ENCODE results near the gene PSMG2. TPM values are rescaled to one million over a fixed set of nuclear protein-coding genes. Genes with fewer than 3 reads are reported as not detected.
A peak's percentile ranks its signal among the peaks of the same experiment; 100 is the strongest.

Gene PSMG2
- polyA plus RNA-seq, 1 of the 3 experiments (the other 2 are of a cell fraction) = 36.0 TPM

DNA sequence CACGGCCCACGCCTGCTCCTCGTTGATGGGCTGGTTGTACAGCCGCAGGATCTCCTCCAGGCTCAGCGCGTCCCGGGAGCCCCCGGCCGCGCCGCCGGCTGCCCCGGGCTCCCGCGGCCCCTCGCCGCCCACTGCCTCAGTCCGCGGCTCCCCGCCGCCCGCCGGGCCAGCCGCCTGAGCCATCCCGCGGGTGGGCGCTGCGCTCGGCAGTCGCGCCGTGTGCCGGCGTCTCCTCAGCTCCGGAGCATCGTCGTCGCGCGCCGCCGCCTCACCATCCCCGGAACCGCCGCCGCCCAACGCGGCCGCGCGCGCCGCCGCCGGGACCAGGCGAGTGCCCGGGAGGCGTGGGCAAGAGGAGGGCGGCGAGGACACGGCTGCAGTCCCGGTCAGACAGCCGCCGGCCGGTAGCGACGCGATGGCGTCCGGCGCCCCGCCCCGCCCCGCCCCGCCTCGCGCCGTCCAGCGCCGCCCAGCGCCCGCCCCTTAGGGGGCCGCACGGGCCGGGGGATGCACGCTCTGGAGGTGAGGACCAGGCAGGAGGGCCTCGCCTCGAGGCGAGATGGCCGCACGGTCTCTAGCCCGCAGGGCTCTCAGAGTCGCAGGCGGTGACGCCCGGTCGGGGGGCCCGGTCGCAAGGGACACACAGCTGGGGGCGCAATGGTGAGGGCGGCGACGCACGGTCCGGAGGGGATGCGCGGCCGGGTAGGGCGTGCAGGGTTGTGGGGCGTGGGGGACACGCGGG lies 45.0 kb upstream of the PSMG2 start, which contains the start of gene SPIRE1:
Gene SPIRE1, minus strand, starts transcription at position 424 of the 742 bp plus-strand sequence. Its CDS starts 241 bp downstream, at position 183.
- Histone ChIP-seq H3K27ac (ENCODE audit: low read depth in 2 of 2, low read length in 1 of 2) (peak within 1 kb of the TSS; percentile 77 to 82), H3K4me3 (ENCODE audit: low read depth in 2 of 2, low read length in 1 of 2) (peak within 1 kb of the TSS; percentile 76 to 83), H3K4me1 (ENCODE audit: control insufficient read depth in 1 of 2, insufficient read depth in 2 of 2, low read depth in 1 of 2, low read length in 1 of 2) (peaks cover 12 to 21% of the 10 kb centered on the region in 2 experiments), H3K4me2 (peak within 1 kb of the TSS; percentile 88), H3K27me3 (ENCODE audit: insufficient read depth) (no peaks in the 10 kb centered on the region), H3F3A (replicated peaks; ENCODE audit: insufficient read depth) (peaks cover 28% of the 10 kb centered on the region), H3K9me3 (no peaks in the 10 kb centered on the region), H4K20me1 (ENCODE audit: insufficient read depth) (peaks cover 30% of the 10 kb centered on the region), H3K79me2 (ENCODE audit: insufficient read depth) (peaks cover 41% of the 10 kb centered on the region), H3K36me3 (replicated peaks in 1 of 2; ENCODE audit: control insufficient read depth in 1 of 2, insufficient read depth in 2 of 2, low read length in 1 of 2) (peaks cover 0 to 3% of the 10 kb centered on the region in 2 experiments), H3K9ac (peak within 1 kb of the TSS; percentile 83), H3K9me2 (no peaks in the 10 kb centered on the region), H2AFZ (ENCODE audit: low read depth) (peak within 1 kb of the TSS; percentile 90; the same call in 1 of the 2 replicates)
- no CpG with 5 or more reads among the region's 112 CpGs for WGBS (ENCODE audit: low lambda C conversion rate)
- DNase-seq = peak; percentile 93
- ChIA-PET CTCF (interaction anchor here (1.0 to 5.0 kb wide), 6 partner anchors 19 to 329 kb away, joined by 3 to 83 read pairs (median 4); no protein-coding TSS in a partner anchor), POLR2A (interaction anchor here (1.3 kb wide), 1 partner anchor 265 kb away, joined by 3 read pairs; no protein-coding TSS in a partner anchor)
- peak; percentile 23; the same call in 1 of the 2 replicates for TF ChIP-seq YY1 (IDR thresholded peaks at IDR 0.05; ENCODE audit: low read depth)
- no peak for TF ChIP-seq MEF2A (IDR thresholded peaks at IDR 0.05; ENCODE audit: borderline replicate concordance, low read depth)
- TF ChIP-seq RFX5 (IDR thresholded peaks at IDR 0.05; ENCODE audit: low read length) = no peak
- TF ChIP-seq GABPA (IDR thresholded peaks at IDR 0.05; ENCODE audit: low read depth) = no peak
- TF ChIP-seq, protein P1, sequence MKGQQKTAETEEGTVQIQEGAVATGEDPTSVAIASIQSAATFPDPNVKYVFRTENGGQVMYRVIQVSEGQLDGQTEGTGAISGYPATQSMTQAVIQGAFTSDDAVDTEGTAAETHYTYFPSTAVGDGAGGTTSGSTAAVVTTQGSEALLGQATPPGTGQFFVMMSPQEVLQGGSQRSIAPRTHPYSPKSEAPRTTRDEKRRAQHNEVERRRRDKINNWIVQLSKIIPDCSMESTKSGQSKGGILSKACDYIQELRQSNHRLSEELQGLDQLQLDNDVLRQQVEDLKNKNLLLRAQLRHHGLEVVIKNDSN (IDR thresholded peaks at IDR 0.05; ENCODE audit: borderline replicate concordance, low read depth) = no peak
- TF ChIP-seq, protein P2, sequence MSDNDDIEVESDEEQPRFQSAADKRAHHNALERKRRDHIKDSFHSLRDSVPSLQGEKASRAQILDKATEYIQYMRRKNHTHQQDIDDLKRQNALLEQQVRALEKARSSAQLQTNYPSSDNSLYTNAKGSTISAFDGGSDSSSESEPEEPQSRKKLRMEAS (IDR thresholded peaks at IDR 0.05; ENCODE audit: low read depth) = peak; percentile 84; the same call in 1 of the 2 replicates
- peak; percentile 13; the same call in 1 of the 2 replicates for TF ChIP-seq SIN3A (IDR thresholded peaks at IDR 0.05; ENCODE audit: borderline replicate concordance, low read depth, low read length)
- TF ChIP-seq, protein P3, sequence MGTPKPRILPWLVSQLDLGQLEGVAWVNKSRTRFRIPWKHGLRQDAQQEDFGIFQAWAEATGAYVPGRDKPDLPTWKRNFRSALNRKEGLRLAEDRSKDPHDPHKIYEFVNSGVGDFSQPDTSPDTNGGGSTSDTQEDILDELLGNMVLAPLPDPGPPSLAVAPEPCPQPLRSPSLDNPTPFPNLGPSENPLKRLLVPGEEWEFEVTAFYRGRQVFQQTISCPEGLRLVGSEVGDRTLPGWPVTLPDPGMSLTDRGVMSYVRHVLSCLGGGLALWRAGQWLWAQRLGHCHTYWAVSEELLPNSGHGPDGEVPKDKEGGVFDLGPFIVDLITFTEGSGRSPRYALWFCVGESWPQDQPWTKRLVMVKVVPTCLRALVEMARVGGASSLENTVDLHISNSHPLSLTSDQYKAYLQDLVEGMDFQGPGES (IDR thresholded peaks at IDR 0.05; ENCODE audit: low read depth, low read length) = no peak
- TF ChIP-seq TAF1 (IDR thresholded peaks at IDR 0.05; ENCODE audit: borderline replicate concordance, low read depth, low read length) = 0 out of 2 replicates have a peak, but pooled peaks have one; percentile 9
- 0 out of 2 replicates have a peak, but pooled peaks have one; percentile 1 for TF ChIP-seq SMC3 (IDR thresholded peaks at IDR 0.05; ENCODE audit: low read depth, low read length)
- peak; percentile 33; the same call in 1 of the 2 replicates for TF ChIP-seq MXI1 (IDR thresholded peaks at IDR 0.05; ENCODE audit: low read depth, low read length)
- no peak for TF ChIP-seq EZH2phosphoT487 (IDR thresholded peaks at IDR 0.05; ENCODE audit: borderline replicate concordance, low read depth)
- TF ChIP-seq, protein P4, sequence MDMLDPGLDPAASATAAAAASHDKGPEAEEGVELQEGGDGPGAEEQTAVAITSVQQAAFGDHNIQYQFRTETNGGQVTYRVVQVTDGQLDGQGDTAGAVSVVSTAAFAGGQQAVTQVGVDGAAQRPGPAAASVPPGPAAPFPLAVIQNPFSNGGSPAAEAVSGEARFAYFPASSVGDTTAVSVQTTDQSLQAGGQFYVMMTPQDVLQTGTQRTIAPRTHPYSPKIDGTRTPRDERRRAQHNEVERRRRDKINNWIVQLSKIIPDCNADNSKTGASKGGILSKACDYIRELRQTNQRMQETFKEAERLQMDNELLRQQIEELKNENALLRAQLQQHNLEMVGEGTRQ (IDR thresholded peaks at IDR 0.05; ENCODE audit: borderline replicate concordance, low read depth, low read length) = no peak
- 0 out of 2 replicates have a peak, but pooled peaks have one; percentile 36 for TF ChIP-seq POLR2AphosphoS5 (IDR thresholded peaks at IDR 0.05; ENCODE audit: low read depth, low read length)
- TF ChIP-seq NRF1 (IDR thresholded peaks at IDR 0.05; ENCODE audit: low read depth, low read length) = 0 out of 2 replicates have a peak, but pooled peaks have one; percentile 3
- TF ChIP-seq GATA2 (CRISPR knock-in tag; IDR thresholded peaks at IDR 0.05) = no peak
- TF ChIP-seq ELF1 (IDR thresholded peaks at IDR 0.05) = no peak
